Endothelial cell of umbilical vein (primary cell): ENCODE data around the gene C1orf159. TPM values are rescaled to one million over a fixed set of nuclear protein-coding genes. Genes with fewer than 3 reads are reported as not detected.

Experiments
- BruUV-seq: library from RNA; stranded (reverse); fragments of 400-500 nt; replicated peaks from 2 replicates; lab custom pipeline; 2021; lab: Mats Ljungman, UMichigan
- CTCF ChIA-PET: fragments of 300-600, 350-600 bp; sonication (Branson Sonifier 250); formaldehyde crosslinking; loops from one replicate; lab custom pipeline; 2021; ENCODE audit warnings: antibody characterized with exemption, inconsistent platforms; lab: Charles Lee
- POLR2A ChIA-PET: fragments of 300-600, 350-600 bp; sonication (Branson Sonifier 250); formaldehyde crosslinking; loops from one replicate; lab custom pipeline; 2021; ENCODE audit warnings: antibody characterized with exemption, inconsistent platforms; lab: Charles Lee
- DNase-seq: peaks from one replicate; pipeline ENCODE4 v3.0.0-alpha.2; 2011; ENCODE audit warnings: low read depth, low spot score
- FAIRE-seq: peaks from 2 replicates; lab custom pipeline; 2011; peaks lifted over from hg19 to GRCh38; lab: Jason Lieb, UNC
- H2AFZ ChIP-seq: 2 replicates; pipeline ENCODE4 v1.6.0; 2012; ENCODE audit warnings: low read depth, low read length, control low read depth, inconsistent platforms
- H3K27ac ChIP-seq: 2 replicates; pipeline ENCODE4 v1.5.1; 2011; ENCODE audit warnings: low read depth, mild to moderate bottlenecking, control low read depth, low read length, moderate library complexity; ENCODE audit not compliant: insufficient read depth
- H3K27me3 ChIP-seq, 2 experiments: 2 replicates each; pipeline versions ENCODE4 v1.6.0 to v1.6.1; 2011; ENCODE audit warnings: low read length in 2 of 2, mixed read lengths in 1 of 2; ENCODE audit not compliant: control insufficient read depth in 2 of 2, insufficient read depth in 2 of 2
- H3K36me3 ChIP-seq, 2 experiments: 2 replicates in 1 of 2; 3 replicates in 1 of 2; pipeline ENCODE4 v1.5.1; 2011; ENCODE audit warnings: low read length in 2 of 2, mild to moderate bottlenecking in 1 of 2, moderate library complexity in 1 of 2; ENCODE audit not compliant: control insufficient read depth in 2 of 2, insufficient read depth in 2 of 2; ENCODE audit errors: extremely low read depth in 1 of 2
- H3K4me1 ChIP-seq: 3 replicates; pipeline ENCODE4 v1.5.1; 2011; ENCODE audit warnings: mild to moderate bottlenecking, low read length; ENCODE audit not compliant: control insufficient read depth, insufficient read depth; ENCODE audit errors: extremely low read depth
- H3K4me2 ChIP-seq: 2 replicates; pipeline ENCODE4 v1.6.1; 2011; ENCODE audit warnings: low read length, control low read depth, mixed read lengths; ENCODE audit not compliant: insufficient read depth
- H3K4me3 ChIP-seq, 3 experiments: fragments of 200-600 bp in 1 of 3; sonication (generic), shearing (Covaris generic) in 1 of 3; replicated peaks in 1 of 3; 2 replicates each; pipeline ENCODE4 v1.5.1; 2011 to 2016; ENCODE audit warnings: control low read depth in 3 of 3, low read length in 3 of 3, mild to moderate bottlenecking in 2 of 3, inconsistent platforms in 1 of 3, low read depth in 1 of 3, moderate library complexity in 1 of 3; ENCODE audit not compliant: insufficient read depth in 1 of 3
- H3K79me2 ChIP-seq: 2 replicates; pipeline ENCODE4 v1.6.0; 2012; ENCODE audit warnings: low read length, inconsistent platforms; ENCODE audit not compliant: control insufficient read depth, insufficient read depth
- H3K9ac ChIP-seq: replicated peaks from 2 replicates; pipeline ENCODE3; 2011; ENCODE audit warnings: low read length, control low read depth; ENCODE audit not compliant: insufficient read depth; ENCODE audit errors: extremely low read depth
- H3K9me1 ChIP-seq: replicated peaks from 3 replicates; pipeline ENCODE4 v1.6.0; 2011; ENCODE audit warnings: mild to moderate bottlenecking, low read length; ENCODE audit not compliant: control insufficient read depth, insufficient read depth; ENCODE audit errors: extremely low read depth
- H3K9me3 ChIP-seq: replicated peaks from 2 replicates; pipeline ENCODE4 v1.5.1; 2012; ENCODE audit warnings: low read length, inconsistent platforms; ENCODE audit not compliant: control insufficient read depth, insufficient read depth
- H4K20me1 ChIP-seq: replicated peaks from 2 replicates; pipeline ENCODE3; 2011; ENCODE audit warnings: mild to moderate bottlenecking, low read length; ENCODE audit not compliant: control insufficient read depth, insufficient read depth; ENCODE audit errors: extremely low read depth
- EZH2 ChIP-seq: IDR thresholded peaks from 2 replicates; pipeline ENCODE4 v1.6.1; 2012; ENCODE audit warnings: borderline replicate concordance, low read depth, mild to moderate bottlenecking, moderate library complexity, low read length, inconsistent platforms; ENCODE audit not compliant: severe bottlenecking
- FOS ChIP-seq: IDR thresholded peaks from 2 replicates; pipeline ENCODE4 v1.6.1; 2011; ENCODE audit warnings: mild to moderate bottlenecking, low read length, moderate library complexity, borderline replicate concordance; ENCODE audit not compliant: insufficient read depth
- GATA2 ChIP-seq: IDR thresholded peaks from 2 replicates; pipeline ENCODE4 v1.7.0; 2011; ENCODE audit warnings: low read depth, mild to moderate bottlenecking, moderate library complexity, mixed read lengths, low read length; ENCODE audit not compliant: insufficient read length, insufficient read depth
- JUN ChIP-seq: IDR thresholded peaks from 2 replicates; pipeline ENCODE4 v1.6.1; 2011; ENCODE audit warnings: borderline replicate concordance, low read depth; ENCODE audit not compliant: insufficient read length, insufficient read depth
- MYC ChIP-seq: IDR thresholded peaks from one replicate; pipeline ENCODE4 v1.6.1; 2011; ENCODE audit warnings: mild to moderate bottlenecking, low read depth, low read length
- POLR2A ChIP-seq: IDR thresholded peaks from 2 replicates; pipeline ENCODE4 v1.6.1; 2012; ENCODE audit warnings: low read depth, mild to moderate bottlenecking, control low read depth, low read length
- POLR2AphosphoS5 ChIP-seq: IDR thresholded peaks from 2 replicates; pipeline ENCODE4 v1.6.1; 2012; ENCODE audit warnings: low read depth, mild to moderate bottlenecking, control low read depth, low read length, moderate library complexity; ENCODE audit not compliant: insufficient read depth
- dilution Hi-C: fragments of 300-500 bp; cut with MboI; formaldehyde crosslinking; loops from one replicate; pipeline ENCODE4 v1.15.0; 2019; ENCODE audit warnings: low sequenced_read_pairs; ENCODE audit not compliant: extremely low pct_ligation_motif_present
- intact Hi-C: fragments of 100-400 bp; cut with micrococcal nuclease; formaldehyde crosslinking; loops from one replicate; pipeline ENCODE4 v1.10.0; 2022
- polyA plus RNA-seq, 4 experiments: library from polyadenylated mRNA; depleted of rRNA in 3 of 4; stranded (reverse) in 3 of 4; unstranded in 1 of 4; fragments of >200 nt; gene quantifications; 2 replicates each; pipeline versions ENCODE4 v1.2.1 to v1.2.3, GENCODE V29; 2011 to 2012; ENCODE audit warnings: missing spikeins in 1 of 4
- total RNA-seq: library from RNA; stranded (reverse); gene quantifications from 2 replicates; pipeline ENCODE4 v1.2.3, GENCODE V29; 2021
- TF ChIP-seq, protein P1 (sequence below), 2 donors: IDR thresholded peaks; 1 replicate in 1 of 2; 2 replicates in 1 of 2; pipeline ENCODE4 v1.5.1; 2011; ENCODE audit warnings: low read length in 2 of 2, mild to moderate bottlenecking in 2 of 2, moderate library complexity in 2 of 2, control low read depth in 1 of 2, inconsistent platforms in 1 of 2, low read depth in 1 of 2; ENCODE audit not compliant: insufficient read depth in 1 of 2; ENCODE audit errors: extremely low read depth in 1 of 2
- TF ChIP-seq, protein P2 (sequence below): IDR thresholded peaks from 2 replicates; pipeline ENCODE4 v1.6.1; 2011; ENCODE audit not compliant: insufficient read depth, insufficient read length

The C1orf159 gene
- total and polyA plus RNA-seq, 2 donors (not counting 3 experiments of a cell fraction or from before 2014, with no cell fraction given) = 16.1 to 20.1 TPM

DNA sequence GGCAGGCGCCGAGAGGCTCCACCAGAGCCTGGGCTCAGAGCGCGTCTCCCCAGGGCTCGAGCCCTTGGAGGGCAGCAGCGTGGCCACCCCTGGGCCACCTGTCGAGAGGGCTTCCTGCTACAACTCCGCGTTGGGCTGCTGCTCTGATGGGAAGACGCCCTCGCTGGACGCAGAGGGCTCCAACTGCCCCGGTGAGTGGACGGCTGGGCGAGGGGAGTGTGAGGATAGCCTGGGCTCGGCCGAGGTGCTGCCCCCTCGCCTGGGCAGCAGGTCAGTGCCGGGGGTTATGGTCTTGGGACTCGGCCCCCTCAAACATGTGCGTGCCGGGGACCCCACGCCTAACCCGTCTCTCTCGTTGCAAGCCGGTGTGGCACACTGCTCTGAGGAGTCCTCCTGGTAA lies 69.1 kb downstream of the C1orf159 start:
- POLR2A ChIA-PET = no interaction called here
- FAIRE-seq = no peak

More for the DNA sequence above, 69.1 kb downstream of the C1orf159 start:
- no peaks in the 10 kb centered on the region for H3K27me3 ChIP-seq
- no peak overlapping the region for H3K9ac ChIP-seq
- intact Hi-C loops = no loop called here
- H3K4me2 ChIP-seq = no peak overlapping the region
- no peaks in the 10 kb centered on the region for H3K9me1 ChIP-seq
- no peak overlapping the region for H3K27ac ChIP-seq
- BruUV-seq = no TSS peak
- CTCF ChIA-PET = no interaction called here
- DNase-seq = no peak
- no peak overlapping the region for H2AFZ ChIP-seq
- H3K79me2 ChIP-seq = no peaks in the 10 kb centered on the region
- H3K36me3 ChIP-seq = peaks cover 0 to 23% of the 10 kb centered on the region in 2 experiments
- H3K4me3 ChIP-seq = no peak overlapping the region
- dilution Hi-C loops = no loop called here
- no peaks in the 10 kb centered on the region for H4K20me1 ChIP-seq
- no peaks in the 10 kb centered on the region for H3K9me3 ChIP-seq
- TF ChIP-seq, protein P1, sequence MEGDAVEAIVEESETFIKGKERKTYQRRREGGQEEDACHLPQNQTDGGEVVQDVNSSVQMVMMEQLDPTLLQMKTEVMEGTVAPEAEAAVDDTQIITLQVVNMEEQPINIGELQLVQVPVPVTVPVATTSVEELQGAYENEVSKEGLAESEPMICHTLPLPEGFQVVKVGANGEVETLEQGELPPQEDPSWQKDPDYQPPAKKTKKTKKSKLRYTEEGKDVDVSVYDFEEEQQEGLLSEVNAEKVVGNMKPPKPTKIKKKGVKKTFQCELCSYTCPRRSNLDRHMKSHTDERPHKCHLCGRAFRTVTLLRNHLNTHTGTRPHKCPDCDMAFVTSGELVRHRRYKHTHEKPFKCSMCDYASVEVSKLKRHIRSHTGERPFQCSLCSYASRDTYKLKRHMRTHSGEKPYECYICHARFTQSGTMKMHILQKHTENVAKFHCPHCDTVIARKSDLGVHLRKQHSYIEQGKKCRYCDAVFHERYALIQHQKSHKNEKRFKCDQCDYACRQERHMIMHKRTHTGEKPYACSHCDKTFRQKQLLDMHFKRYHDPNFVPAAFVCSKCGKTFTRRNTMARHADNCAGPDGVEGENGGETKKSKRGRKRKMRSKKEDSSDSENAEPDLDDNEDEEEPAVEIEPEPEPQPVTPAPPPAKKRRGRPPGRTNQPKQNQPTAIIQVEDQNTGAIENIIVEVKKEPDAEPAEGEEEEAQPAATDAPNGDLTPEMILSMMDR (IDR thresholded peaks at IDR 0.05; ENCODE audit: extremely low read depth in 1 of 2, insufficient read depth in 1 of 2, low read depth in 1 of 2, low read length in 2 of 2) = no peak
- TF ChIP-seq EZH2 (no peak), POLR2A (no peak), MYC (no peak), FOS (no peak), POLR2AphosphoS5 (no peak), JUN (no peak), GATA2 (no peak)
- TF ChIP-seq, protein P2, sequence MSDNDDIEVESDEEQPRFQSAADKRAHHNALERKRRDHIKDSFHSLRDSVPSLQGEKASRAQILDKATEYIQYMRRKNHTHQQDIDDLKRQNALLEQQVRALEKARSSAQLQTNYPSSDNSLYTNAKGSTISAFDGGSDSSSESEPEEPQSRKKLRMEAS = no peak
- H3K4me1 ChIP-seq = no peaks in the 10 kb centered on the region
